Keratinocyte (primary cell): ENCODE measurements around the gene VSIG4.

Source experiments
- CTCF ChIP-seq, 3 experiments: IDR thresholded peaks in 1 of 3; conservative IDR thresholded peaks in 1 of 3; optimal IDR thresholded peaks in 1 of 3; 2 replicates in 2 of 3; 3 replicates in 1 of 3; pipeline versions ENCODE3 to v1.5.1; 2011; ENCODE audit warnings: low read length in 3 of 3, mild to moderate bottlenecking in 3 of 3, moderate library complexity in 2 of 3, control low read depth in 1 of 3, inconsistent platforms in 1 of 3; ENCODE audit not compliant: insufficient read depth in 2 of 3; ENCODE audit errors: extremely low read depth in 1 of 3
- EZH2 ChIP-seq: IDR thresholded peaks from one replicate; pipeline ENCODE4 v1.6.1; 2012; ENCODE audit warnings: inconsistent platforms, mild to moderate bottlenecking, low read length, moderate library complexity

GRCh38 chrX:66000628-66001272 is 39.1 kb downstream of the VSIG4 start:
- TF ChIP-seq CTCF (optimal IDR thresholded peaks at IDR 0.05 in 1 of 3, IDR thresholded peaks at IDR 0.05 in 1 of 3, conservative IDR thresholded peaks at IDR 0.05 in 1 of 3; ENCODE audit: extremely low read depth in 1 of 3, insufficient read depth in 2 of 3, low read length in 3 of 3): no peak
- TF ChIP-seq EZH2: no peak
